ENCODE measurements around the gene SEMA5A.

Gene SEMA5A

DNA sequence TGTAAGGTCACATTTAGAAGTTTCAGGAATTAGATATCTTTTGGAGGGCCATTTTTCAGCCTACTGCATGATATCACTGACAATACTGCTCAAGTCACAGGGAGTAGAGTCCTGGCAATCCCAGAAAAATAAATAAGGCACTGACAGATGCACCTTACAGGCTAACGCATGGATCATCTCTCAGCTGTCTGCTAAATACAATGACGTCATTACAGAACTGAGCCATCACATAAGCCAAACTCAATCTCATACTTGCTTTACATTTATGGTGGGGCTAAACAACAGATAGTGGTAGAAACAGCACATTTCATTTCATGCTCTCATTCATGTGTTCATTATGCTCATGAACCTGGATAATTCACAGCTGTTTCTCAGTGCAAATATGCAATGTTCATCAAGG is 243.7 kb downstream of the SEMA5A start:
- TF ChIP-seq, protein P1, sequence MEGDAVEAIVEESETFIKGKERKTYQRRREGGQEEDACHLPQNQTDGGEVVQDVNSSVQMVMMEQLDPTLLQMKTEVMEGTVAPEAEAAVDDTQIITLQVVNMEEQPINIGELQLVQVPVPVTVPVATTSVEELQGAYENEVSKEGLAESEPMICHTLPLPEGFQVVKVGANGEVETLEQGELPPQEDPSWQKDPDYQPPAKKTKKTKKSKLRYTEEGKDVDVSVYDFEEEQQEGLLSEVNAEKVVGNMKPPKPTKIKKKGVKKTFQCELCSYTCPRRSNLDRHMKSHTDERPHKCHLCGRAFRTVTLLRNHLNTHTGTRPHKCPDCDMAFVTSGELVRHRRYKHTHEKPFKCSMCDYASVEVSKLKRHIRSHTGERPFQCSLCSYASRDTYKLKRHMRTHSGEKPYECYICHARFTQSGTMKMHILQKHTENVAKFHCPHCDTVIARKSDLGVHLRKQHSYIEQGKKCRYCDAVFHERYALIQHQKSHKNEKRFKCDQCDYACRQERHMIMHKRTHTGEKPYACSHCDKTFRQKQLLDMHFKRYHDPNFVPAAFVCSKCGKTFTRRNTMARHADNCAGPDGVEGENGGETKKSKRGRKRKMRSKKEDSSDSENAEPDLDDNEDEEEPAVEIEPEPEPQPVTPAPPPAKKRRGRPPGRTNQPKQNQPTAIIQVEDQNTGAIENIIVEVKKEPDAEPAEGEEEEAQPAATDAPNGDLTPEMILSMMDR (IDR thresholded peaks at IDR 0.05; ENCODE audit: low read depth, low read length), result no peak
- in situ Hi-C loops (cut with HindIII; ENCODE audit: low sequenced_read_pairs), result no loop called here
- no peak overlapping the region for H3K4me3 ChIP-seq (ENCODE audit: low read depth, low read length)
- no peak for DNase-seq (ENCODE audit: low read depth, low spot score)

- DNase-seq (ENCODE audit: low read depth, low spot score), result no peak
- no peak overlapping the region for H3K4me3 ChIP-seq (ENCODE audit: low read depth, low read length)
- TF ChIP-seq, protein P1 (IDR thresholded peaks at IDR 0.05; ENCODE audit: low read depth, low read length), result no peak
- in situ Hi-C loops (cut with HindIII; ENCODE audit: low sequenced_read_pairs), result no loop called here
These were observed 244.7 kb downstream of the SEMA5A start for GRCh38 chr5:9301200-9301599.

DNA sequence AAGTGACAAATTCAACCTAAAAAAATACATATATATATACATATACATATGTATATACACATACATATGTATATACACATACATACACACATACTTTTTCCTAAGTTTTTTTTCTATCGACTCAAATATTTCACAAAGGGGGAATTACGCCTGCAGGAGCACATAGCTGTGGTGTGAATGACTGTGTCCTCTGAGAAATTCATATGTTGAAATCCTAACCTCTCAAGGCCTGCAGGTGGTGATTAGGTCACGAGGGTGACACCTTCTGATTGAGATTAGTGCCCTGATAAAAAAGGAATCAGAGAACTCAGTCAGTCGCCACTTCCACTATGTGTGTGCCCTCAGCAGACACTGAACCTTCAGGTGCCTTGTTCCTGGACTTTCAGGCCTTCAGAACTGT is 248.7 kb downstream of the SEMA5A start:
- TF ChIP-seq, protein P1 (IDR thresholded peaks at IDR 0.05; ENCODE audit: low read depth, low read length), result no peak
- in situ Hi-C loops (cut with HindIII; ENCODE audit: low sequenced_read_pairs), result no loop called here
- no peak for DNase-seq (ENCODE audit: low read depth, low spot score)
- H3K4me3 ChIP-seq (ENCODE audit: low read depth, low read length), result no peak overlapping the region

DNA sequence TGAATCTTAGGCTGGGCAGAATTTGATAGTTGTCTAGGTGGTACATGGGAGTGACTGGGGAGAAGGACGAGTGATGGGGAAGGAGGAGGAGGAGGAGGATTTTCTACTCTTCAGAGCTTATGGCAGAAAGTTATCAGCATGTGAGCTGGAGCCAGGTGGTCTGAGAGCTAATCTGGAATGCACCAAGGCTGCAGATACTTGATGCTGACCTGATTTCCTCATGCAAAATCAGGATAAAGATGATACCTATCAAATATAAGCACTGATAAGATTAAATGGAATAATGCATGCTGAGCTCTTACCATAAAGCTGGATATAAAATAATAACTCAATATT is 250.4 kb downstream of the SEMA5A start:
- DNase-seq (ENCODE audit: low read depth, low spot score), result no peak
- in situ Hi-C loops (cut with HindIII; ENCODE audit: low sequenced_read_pairs), result no loop called here
- TF ChIP-seq, protein P1 (IDR thresholded peaks at IDR 0.05; ENCODE audit: low read depth, low read length), result no peak
- no peak overlapping the region for H3K4me3 ChIP-seq (ENCODE audit: low read depth, low read length)

GRCh38 chr5:9294793-9295465 is 250.9 kb downstream of the SEMA5A start:
- in situ Hi-C loops (cut with HindIII; ENCODE audit: low sequenced_read_pairs), result no loop called here
- TF ChIP-seq, protein P1 (IDR thresholded peaks at IDR 0.05; ENCODE audit: low read depth, low read length), result no peak
- H3K4me3 ChIP-seq (ENCODE audit: low read depth, low read length), result no peak overlapping the region
- DNase-seq (ENCODE audit: low read depth, low spot score), result no peak

DNA sequence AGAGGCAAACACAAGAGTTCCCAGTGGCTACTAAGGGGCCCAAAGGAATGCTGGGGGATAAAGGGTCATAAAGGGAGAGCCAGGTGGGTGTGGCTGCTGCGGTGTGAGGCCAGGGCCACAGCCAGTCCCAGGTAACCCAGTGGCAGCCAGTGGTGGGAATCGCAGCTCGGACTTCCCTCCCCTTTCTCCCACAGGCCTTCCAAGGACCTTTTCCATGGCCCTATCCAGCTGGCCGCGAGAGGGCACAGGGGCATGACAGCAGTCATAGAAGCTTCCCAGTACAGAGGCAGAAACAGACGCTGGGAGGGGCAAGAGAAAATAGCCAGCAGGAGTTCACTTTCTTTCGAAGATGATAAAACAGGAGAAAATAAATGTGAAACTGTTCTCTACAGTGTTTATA is 257.6 kb downstream of the SEMA5A start:
- TF ChIP-seq, protein P1 (IDR thresholded peaks at IDR 0.05; ENCODE audit: low read depth, low read length), result no peak
- in situ Hi-C loops (cut with HindIII; ENCODE audit: low sequenced_read_pairs), result no loop called here
- DNase-seq (ENCODE audit: low read depth, low spot score), result no peak
- no peak overlapping the region for H3K4me3 ChIP-seq (ENCODE audit: low read depth, low read length)
